Transverse colon (tissue), 4 donors: Measurements from ENCODE around the gene TCN2.

Experiments
- EP300 ChIP-seq: sonication (generic); formaldehyde crosslinking; IDR thresholded peaks from one replicate; pipeline ENCODE4 v1.6.1; 2017; ENCODE audit warnings: antibody characterized with exemption, low read depth
- POLR2A ChIP-seq: fragments of 450-650 bp; IDR thresholded peaks from one replicate; pipeline ENCODE4 v1.6.1; 2016; ENCODE audit warnings: antibody characterized with exemption, mild to moderate bottlenecking, moderate library complexity
- POLR2AphosphoS5 ChIP-seq, 3 donors: sonication (generic); formaldehyde crosslinking; IDR thresholded peaks; one replicate each; pipeline ENCODE4 v1.6.1; 2016; ENCODE audit warnings: antibody characterized with exemption in 3 of 3
- TF ChIP-seq, protein P1 (sequence below), 5 experiments: fragments of 200-600 bp in 3 of 5; fragments of 450-650 bp in 2 of 5; sonication (generic) in 3 of 5; IDR thresholded peaks; 1 replicate in 2 of 5; 2 replicates in 3 of 5; pipeline ENCODE4 v1.5.1; 2016 to 2017; ENCODE audit warnings: antibody characterized with exemption in 5 of 5, inconsistent platforms in 3 of 5, mild to moderate bottlenecking in 2 of 5, moderate library complexity in 1 of 5

DNA sequence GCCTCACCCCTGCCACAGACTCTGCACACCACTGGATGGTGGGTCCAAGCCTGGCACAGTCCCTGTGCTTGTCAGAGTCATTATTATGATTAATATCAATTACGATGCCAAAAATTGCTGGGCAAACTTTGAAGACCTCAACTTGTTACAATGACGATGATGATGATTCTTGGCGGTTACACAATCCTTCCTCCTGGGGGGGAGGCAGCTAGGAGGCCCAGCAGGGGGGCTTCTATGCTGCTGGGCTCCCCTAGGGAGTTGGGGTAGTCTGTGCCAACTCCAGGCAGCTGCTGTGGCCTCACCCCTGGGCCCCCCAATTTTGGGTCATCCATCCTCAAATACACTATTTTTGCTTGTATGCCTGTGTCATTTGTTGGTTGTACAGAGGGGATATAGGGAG is 40.6 kb downstream of the TCN2 start:
- no peak for TF ChIP-seq POLR2A
- TF ChIP-seq, protein P1, sequence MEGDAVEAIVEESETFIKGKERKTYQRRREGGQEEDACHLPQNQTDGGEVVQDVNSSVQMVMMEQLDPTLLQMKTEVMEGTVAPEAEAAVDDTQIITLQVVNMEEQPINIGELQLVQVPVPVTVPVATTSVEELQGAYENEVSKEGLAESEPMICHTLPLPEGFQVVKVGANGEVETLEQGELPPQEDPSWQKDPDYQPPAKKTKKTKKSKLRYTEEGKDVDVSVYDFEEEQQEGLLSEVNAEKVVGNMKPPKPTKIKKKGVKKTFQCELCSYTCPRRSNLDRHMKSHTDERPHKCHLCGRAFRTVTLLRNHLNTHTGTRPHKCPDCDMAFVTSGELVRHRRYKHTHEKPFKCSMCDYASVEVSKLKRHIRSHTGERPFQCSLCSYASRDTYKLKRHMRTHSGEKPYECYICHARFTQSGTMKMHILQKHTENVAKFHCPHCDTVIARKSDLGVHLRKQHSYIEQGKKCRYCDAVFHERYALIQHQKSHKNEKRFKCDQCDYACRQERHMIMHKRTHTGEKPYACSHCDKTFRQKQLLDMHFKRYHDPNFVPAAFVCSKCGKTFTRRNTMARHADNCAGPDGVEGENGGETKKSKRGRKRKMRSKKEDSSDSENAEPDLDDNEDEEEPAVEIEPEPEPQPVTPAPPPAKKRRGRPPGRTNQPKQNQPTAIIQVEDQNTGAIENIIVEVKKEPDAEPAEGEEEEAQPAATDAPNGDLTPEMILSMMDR (IDR thresholded peaks at IDR 0.05), result no peak
- no peak for TF ChIP-seq EP300
- no peak for TF ChIP-seq POLR2AphosphoS5 (IDR thresholded peaks at IDR 0.05)
